ENCODE results near the gene MEF2D. TPM values are rescaled to one million over a fixed set of nuclear protein-coding genes. Genes with fewer than 3 reads are reported as not detected.

The MEF2D gene
- total RNA-seq, 1 donor from 2014 or later = 60.8 TPM

GRCh38 chr1:156464335-156464734, 36.2 kb downstream of the MEF2D start:
- no peak for TF ChIP-seq CTCF (IDR thresholded peaks at IDR 0.05)
- Histone ChIP-seq H3K4me1 (peaks cover 18% of the 10 kb centered on the region), H3K27me3 (no peaks in the 10 kb centered on the region), H3K9me3 (no peaks in the 10 kb centered on the region), H3K4me3 (no peak overlapping the region), H3K27ac (no peak overlapping the region), H3K36me3 (peaks cover 48% of the 10 kb centered on the region)
- no peak for ATAC-seq
- DNase-seq = no peak
- intact Hi-C loops (cut with DNase I) = no loop called here

- no peaks in the 10 kb centered on the region for H3K9me3 ChIP-seq
- no peaks in the 10 kb centered on the region for H3K27me3 ChIP-seq
- H3K4me3 ChIP-seq = no peak overlapping the region
- no peak for TF ChIP-seq CTCF (IDR thresholded peaks at IDR 0.05)
- peak overlapping the region; percentile 30 for H3K27ac ChIP-seq
- ATAC-seq = peak; percentile 75
- intact Hi-C loops (cut with DNase I) = no loop called here
- peaks cover 43% of the 10 kb centered on the region for H3K36me3 ChIP-seq
- peaks cover 18% of the 10 kb centered on the region for H3K4me1 ChIP-seq
- DNase-seq = no peak
These were observed 36.7 kb downstream of the MEF2D start for GRCh38 chr1:156463874-156464273.

- no peak overlapping the region for H3K4me3 ChIP-seq
- H3K27ac ChIP-seq = no peak overlapping the region
- H3K36me3 ChIP-seq = peaks cover 36% of the 10 kb centered on the region
- H3K27me3 ChIP-seq = no peaks in the 10 kb centered on the region
- intact Hi-C loops (cut with DNase I) = no loop called here
- DNase-seq (no peak), ATAC-seq (no peak)
- peaks cover 18% of the 10 kb centered on the region for H3K4me1 ChIP-seq
- no peaks in the 10 kb centered on the region for H3K9me3 ChIP-seq
- no peak for TF ChIP-seq CTCF (IDR thresholded peaks at IDR 0.05)
These were observed 37.4 kb downstream of the MEF2D start for GRCh38 chr1:156462954-156463795.

- Histone ChIP-seq H3K27ac (no peak overlapping the region), H3K36me3 (peaks cover 25% of the 10 kb centered on the region), H3K27me3 (no peaks in the 10 kb centered on the region), H3K4me1 (peaks cover 25% of the 10 kb centered on the region), H3K4me3 (no peak overlapping the region), H3K9me3 (no peaks in the 10 kb centered on the region)
- no peak for DNase-seq
- TF ChIP-seq CTCF (IDR thresholded peaks at IDR 0.05) = no peak
- no peak for ATAC-seq
- intact Hi-C loops (cut with DNase I) = no loop called here
These were observed 38.6 kb downstream of the MEF2D start for GRCh38 chr1:156461781-156462647.

GRCh38 chr1:156461109-156461508, 39.5 kb downstream of the MEF2D start:
- no peak for TF ChIP-seq CTCF (IDR thresholded peaks at IDR 0.05)
- Histone ChIP-seq H3K27me3 (no peaks in the 10 kb centered on the region), H3K9me3 (no peaks in the 10 kb centered on the region), H3K4me3 (no peak overlapping the region), H3K36me3 (peaks cover 16% of the 10 kb centered on the region), H3K27ac (no peak overlapping the region), H3K4me1 (peaks cover 25% of the 10 kb centered on the region)
- DNase-seq (no peak), ATAC-seq (no peak)
- intact Hi-C loops (cut with DNase I) = no loop called here
